A673 (cell line): ENCODE measurements around the gene SLC16A11.

Experiments used
- CTCF ChIP-seq: fragments of 300-800, 200-600 bp; sonication (generic); conservative IDR thresholded peaks from 2 replicates; pipeline ENCODE4 v1.5.1; 2017; ENCODE audit warnings: low read depth, mild to moderate bottlenecking, antibody characterized with exemption, low read length, moderate library complexity, mixed read lengths
- EZH2 ChIP-seq: fragments of 200-600 bp; sonication (generic); IDR thresholded peaks from 2 replicates; pipeline ENCODE4 v1.6.1; 2017; ENCODE audit warnings: borderline replicate concordance, low read depth, mild to moderate bottlenecking, mixed read lengths, antibody characterized with exemption, low read length; ENCODE audit not compliant: poor library complexity, severe bottlenecking

GRCh38 chr17:7003745-7004144 is 40.1 kb downstream of the SLC16A11 start:
- TF ChIP-seq CTCF (no peak), EZH2 (no peak)
